SKM-1 (cell line): ENCODE data around the gene PITRM1.

Experiments used
- DNase-seq: peaks from one replicate; lab custom pipeline; 2025; ENCODE audit not compliant: unreplicated experiment; lab: John Stamatoyannopoulos, UW

Gene PITRM1

DNA sequence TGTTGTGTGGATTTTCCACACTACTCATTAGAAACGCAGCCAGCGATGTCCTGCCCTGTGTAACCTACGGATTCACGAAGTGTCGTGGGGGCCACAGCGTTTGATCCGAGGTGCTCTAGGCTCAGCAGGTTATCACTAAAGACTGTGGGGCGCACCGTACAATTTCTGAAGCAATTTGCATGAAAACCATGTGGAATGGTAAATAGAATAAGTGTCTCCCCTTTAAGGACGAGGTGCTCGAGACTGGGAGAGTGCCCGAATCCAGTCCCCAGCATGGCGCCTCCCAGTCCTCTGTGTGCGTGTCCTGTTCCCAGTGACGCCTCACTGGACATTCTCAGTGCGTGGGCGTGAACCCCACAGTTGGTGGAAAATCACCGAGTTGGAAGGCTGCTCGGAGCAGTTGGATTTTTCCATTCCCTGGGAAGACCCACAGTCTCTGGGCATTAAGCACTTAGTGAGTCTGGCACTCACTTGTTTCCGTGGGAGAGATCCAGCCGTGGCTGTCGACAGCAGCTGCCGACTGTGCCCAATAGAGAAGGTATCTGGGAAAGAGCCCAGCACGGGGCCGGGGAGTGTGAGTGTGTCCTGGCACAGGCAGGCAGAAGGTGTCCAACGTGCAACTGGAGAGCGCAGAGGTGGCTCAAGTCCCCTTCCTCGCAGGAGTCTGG is 68.2 kb downstream of the PITRM1 start:
- DNase-seq, result no peak

GRCh38 chr10:3103646-3104045 is 68.9 kb downstream of the PITRM1 start:
- DNase-seq, result no peak

GRCh38 chr10:3102720-3103427 is 69.7 kb downstream of the PITRM1 start:
- DNase-seq, result no peak

- no peak for DNase-seq
Measured at GRCh38 chr10:3100856-3101640, 71.5 kb downstream of the PITRM1 start.

GRCh38 chr10:3100093-3100792 is 72.3 kb downstream of the PITRM1 start:
- DNase-seq, result no peak

GRCh38 chr10:3099291-3100092 is 73.1 kb downstream of the PITRM1 start:
- DNase-seq, result no peak

- DNase-seq, result no peak
Measured at GRCh38 chr10:3098689-3099088, 73.9 kb downstream of the PITRM1 start.

DNA sequence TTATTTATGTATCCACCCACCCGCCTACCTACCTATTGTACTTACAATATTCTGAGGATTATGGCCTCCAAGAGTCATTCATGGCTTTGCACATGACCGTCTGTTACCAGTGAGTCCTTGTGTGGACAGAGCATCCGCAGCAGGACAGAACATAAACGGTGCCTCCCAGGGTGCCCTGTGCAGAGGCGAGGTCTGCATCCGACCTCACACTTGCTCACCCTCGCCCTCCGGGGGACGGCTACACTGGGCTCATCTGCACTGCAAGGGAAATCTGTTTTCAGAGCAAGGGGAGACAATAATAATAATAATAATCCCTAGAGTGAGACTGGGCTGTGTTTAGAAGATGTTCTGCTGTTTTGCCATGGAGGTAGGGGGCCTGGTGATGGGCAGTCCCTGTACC is 75.4 kb downstream of the PITRM1 start:
- no peak for DNase-seq

DNA sequence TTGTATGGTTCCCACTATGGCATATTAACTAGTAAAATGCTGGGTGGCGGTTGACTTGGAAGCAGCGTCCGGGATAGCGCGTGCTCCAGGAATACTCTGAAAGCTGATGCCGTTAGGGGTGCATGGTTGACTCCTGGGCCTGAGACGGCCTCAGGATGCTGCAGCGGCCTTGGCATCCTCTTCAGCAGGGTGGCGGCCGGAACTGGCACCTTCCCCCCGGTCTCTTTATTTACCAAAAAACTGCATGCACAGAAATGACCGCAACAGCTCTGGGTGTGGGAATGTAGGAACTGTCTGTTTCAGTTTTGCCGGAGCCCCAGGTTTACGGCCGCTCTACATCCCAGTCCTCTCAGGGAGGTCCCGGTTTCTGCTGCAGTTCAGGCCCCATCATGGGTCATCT is 76.4 kb downstream of the PITRM1 start:
- no peak for DNase-seq

DNA sequence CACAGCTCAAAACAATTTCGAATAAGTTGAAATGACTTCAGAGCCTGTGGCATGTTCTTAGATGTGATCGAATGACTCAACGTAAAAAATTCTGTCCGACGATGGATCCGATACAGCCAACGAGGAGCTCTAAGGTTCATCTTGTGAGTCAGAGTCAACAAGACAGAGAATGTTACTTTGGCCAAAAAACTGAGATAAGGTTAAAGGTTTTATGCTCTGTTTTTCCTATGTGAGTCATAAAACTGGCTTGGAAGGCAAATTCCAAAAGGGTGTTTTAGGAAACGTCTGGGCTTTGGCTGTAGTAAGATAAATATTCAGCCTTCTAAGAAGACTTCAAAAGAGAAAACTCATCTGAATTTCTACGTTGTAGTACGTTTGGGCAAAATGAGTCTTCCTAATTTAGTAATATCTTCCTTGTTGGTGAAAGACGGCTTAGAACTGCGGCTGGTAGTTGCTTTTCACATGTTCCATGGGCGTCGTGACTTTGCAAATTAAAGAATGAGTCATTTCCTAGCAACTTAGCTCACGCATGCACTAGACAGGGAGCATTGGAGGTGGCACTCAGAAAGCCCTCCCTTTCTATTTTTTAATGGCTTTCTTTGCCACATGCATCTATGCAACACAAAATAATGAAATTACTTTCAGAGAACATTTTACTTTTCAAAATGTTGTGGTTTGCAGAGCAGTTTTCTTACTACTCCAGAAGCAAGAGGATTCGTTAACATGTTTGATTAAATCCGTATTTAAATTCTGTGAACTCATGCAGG is 77.0 kb downstream of the PITRM1 start:
- DNase-seq, result peak; percentile 51

DNA sequence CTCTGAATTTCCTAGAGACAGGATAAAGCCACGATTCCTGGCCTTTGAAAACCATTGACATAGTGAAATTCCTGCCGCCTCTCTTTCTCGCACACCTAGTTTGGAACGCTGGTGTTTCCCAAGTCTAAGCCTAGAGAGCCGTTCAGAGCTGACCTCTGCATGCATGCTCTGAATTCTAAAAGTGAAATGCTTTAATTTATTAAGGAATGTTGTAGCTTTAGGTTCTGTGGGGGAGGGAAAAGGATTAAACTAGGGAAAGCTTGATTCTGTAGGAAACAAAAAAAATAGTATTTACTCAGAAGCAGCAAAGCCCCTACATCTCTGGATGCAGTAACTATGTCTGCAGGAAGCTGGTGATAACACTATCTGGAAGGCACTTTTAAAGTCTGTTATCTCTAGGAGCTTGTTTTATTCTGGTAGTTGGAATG is 78.0 kb downstream of the PITRM1 start:
- DNase-seq, result no peak

DNA sequence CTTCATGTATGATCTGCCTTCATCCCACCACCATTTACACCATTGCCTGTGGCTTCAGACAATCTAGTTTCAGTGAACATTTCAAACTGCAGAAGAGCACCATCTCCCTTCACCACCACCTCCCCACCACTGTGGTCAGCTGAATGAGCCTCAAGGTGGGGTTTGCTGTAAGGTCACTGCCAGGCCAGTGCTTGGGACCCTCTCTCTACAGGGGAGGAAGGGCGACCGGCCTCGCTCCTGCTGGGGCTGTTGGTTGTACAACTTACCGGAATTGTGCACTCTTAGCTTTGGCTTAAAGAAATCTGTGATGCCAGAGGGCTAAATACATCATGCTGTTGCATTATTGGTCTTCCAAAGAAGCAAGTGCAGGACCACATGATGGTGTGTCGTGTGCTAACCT is 78.6 kb downstream of the PITRM1 start:
- no peak for DNase-seq

DNA sequence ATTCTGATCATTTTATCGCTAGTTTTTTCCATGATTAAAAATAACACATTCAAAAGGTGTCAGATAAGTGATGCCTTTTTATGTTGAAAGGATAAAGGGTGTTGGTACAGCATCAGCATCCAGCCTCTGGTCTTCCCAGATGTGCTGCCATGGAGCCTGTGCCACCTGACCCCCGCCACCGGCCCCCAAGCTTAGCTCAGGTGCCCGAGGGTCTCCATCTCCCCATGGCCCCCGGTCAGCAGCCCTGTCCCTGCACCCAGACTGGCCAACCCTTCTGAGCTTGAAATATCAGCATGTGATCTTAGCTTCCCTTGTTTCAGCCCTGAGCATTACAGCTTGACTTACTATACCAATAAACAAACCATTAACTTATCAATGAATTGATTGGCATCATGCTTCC is 80.7 kb downstream of the PITRM1 start:
- DNase-seq, result no peak

- DNase-seq, result no peak
Measured at GRCh38 chr10:3090914-3091787, 81.4 kb downstream of the PITRM1 start.

DNA sequence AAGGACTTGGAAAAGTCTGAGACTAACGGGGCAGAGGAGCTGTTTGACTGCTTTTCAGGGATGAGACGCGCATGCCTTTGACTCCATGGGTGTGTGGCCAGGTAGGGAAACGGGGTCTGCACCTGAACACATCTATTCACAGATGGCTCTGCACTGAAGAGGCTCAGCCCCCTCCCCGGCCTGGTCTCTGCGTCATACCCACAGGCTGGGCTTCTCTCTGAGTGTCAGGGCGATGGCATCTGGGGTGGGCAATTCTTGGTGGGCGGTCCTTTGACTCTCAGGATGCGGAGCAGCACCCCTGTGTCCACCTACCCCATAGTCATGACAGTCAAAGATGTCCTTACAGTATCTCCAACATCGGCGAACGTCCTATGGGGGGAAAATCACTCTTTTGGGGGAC is 82.2 kb downstream of the PITRM1 start:
- no peak for DNase-seq
